T-helper 1 cell (primary cell): ENCODE measurements around the gene DAPL1.
"Not testable (repeated sequence)": the region's sequence is repeated elsewhere in the genome, so short reads cannot be mapped to it uniquely, and the experiment has no call there.

ENCODE experiments used
- DNase-seq, 5 donors: peaks; one replicate each; pipeline ENCODE4 v3.0.0-alpha.2; 2012 to 2020

The DAPL1 gene

DNA sequence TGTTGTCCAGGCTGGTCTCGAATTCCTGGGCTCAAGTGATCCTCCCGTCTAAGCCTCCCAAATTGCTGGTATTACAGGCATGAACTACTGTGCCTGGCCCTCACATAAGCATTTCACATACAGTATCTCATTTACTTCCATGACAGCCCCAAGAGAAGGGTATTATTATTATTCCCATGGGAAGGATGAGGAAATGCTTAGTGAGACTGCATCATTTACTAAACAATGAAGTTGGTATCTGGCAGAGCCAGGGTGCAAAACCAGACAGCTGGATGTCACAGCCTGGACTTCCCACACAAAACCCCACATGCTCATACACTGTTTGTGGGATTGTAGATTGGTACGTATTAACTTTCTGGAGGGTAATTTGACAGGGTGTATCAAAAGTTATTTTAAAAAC, 29.9 kb downstream of the DAPL1 start:
- DNase-seq: no peak

DNA sequence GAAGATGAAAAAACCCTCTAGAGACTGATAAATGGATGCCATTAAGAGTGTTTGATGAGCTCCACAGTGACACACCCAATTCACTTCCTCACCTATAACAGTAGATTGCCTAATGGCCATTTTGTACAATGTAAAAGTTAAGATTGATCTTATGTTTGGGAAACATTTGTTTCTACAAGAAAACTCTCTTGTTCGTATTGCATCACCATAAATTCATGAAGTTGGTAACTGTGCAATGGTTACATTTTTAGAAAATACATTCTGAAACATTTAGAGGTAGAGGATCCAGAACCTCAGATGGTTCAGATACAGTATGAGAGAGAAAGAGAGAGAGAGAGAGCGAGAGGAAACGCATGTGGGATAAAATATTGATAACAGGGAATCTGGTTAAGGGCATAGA, 31.8 kb downstream of the DAPL1 start:
- DNase-seq: no peak

- no peak for DNase-seq
Observed at GRCh38 chr2:158828378-158829164, 33.5 kb downstream of the DAPL1 start.

GRCh38 chr2:158829167-158829566, 34.0 kb downstream of the DAPL1 start:
- no peak for DNase-seq

DNA sequence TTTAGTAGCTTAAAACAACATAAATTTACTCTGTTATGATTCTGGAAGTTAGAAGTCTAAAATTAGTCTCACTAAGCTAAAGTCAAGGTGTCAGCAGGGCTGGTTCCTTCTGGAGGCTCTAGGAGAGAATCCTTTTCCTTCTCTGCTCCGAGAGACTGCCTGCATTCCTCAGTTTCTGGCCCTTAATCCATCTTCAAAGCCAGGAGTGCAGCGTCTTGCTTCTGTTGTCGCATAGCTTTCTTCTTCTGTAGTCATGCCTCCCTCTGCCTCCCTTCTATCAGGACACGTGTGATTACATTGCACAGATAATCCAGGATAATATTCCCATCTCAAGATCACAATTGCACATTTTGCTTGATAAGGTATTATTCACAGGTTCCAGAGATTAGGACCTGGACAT, 35.1 kb downstream of the DAPL1 start:
- DNase-seq: no peak

- no peak for DNase-seq
Observed at GRCh38 chr2:158835431-158835830, 40.3 kb downstream of the DAPL1 start.

GRCh38 chr2:158837645-158838044, 42.5 kb downstream of the DAPL1 start:
- DNase-seq: no peak

GRCh38 chr2:158841850-158842249, 46.7 kb downstream of the DAPL1 start:
- no peak for DNase-seq

- no peak for DNase-seq
Observed at GRCh38 chr2:158845444-158845843, 50.3 kb downstream of the DAPL1 start.

DNA sequence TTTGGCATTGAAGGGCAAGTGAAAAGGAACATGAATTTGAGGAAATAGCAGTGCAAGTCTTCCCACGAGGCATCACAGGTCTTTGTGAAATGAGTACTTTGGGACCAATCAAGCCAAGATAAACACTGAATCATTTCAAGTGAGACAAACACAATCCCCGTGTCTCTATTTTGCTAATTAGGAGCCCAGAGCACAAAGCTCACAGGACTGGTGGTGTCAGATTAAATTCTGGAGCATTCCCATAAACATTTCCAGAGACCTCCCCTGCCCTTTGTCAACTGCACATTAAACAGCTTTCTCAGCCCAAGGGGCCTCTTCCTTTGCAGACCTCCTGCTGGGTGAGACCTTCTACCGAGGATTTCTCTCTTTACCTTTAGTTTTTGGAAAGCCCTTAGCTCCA, 50.7 kb downstream of the DAPL1 start:
- DNase-seq: no peak

DNA sequence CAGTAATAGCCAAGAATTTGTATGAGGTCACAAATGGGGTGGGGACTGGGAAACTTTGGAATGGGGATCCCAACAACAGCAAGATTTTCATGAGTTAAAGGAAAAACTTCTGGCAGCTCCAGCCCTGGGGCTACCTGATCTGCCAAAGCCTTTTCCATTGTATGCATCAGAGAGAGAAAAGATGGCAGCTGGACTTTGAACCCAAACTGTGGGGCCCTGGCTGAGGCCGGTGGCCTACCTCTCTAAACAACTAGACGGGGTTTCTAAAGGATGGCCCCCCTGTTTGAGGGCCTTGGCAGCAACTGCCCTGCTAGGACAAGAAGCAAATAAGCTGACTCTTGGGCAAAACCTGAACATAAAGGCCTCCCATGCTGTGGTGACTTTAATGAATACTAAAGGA, 52.4 kb downstream of the DAPL1 start:
- DNase-seq: not testable (repeated sequence)

DNA sequence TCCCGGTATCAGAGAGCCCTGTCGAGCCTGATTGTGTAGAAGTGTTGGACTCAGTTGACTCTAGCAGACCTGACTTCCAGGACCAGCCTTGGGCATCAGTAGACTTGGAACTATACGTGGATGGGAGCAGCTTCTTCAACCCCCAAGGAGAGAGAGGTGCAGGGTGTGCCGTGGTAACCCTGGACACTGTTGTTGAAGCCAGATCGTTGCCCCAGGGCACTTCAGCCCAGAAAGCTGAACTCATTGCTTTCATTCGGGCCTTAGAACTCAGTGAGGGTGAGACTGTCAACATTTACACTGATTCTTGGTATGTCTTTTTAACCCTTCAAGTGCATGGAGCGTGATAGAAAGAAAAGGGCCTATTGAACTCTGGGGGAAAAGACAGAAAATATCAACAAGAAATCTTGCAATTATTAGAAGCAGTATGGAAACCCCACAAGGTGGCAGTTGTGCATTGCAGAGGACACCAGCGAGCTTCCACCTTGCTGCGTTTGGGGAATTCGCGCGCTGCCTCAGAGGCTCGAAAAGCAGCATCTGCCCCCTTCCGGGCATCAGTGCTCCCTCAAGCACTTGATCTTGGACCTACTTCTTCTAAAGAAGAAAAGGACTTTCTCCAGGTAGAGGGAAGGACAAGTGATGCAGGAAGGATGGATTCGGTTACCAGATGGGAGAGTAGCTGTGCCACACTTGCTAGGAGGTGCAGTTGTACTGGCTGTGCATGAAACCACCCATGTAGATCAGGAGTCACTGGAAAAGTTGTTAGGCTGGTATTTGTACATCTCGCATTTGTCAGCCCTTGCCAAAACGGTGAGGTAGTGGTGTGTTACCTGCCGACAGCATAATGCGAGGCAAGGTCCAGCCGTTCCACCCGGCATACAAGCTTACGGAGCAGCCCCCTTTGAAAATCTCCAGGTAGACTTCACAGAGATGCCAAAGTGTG, 53.2 kb downstream of the DAPL1 start:
- not testable (repeated sequence) for DNase-seq

- not testable (repeated sequence) for DNase-seq
Observed at GRCh38 chr2:158860179-158860578, 65.1 kb downstream of the DAPL1 start.

GRCh38 chr2:158861626-158862025, 66.5 kb downstream of the DAPL1 start:
- not testable (repeated sequence) for DNase-seq

GRCh38 chr2:158865469-158865868, 70.4 kb downstream of the DAPL1 start:
- not testable (repeated sequence) for DNase-seq
